OCI-LY1 (cell line): Measurements from ENCODE around the gene TRIM28.

Source experiments
- H2AFZ ChIP-seq: fragments of 200-600 bp; sonication (generic), shearing (Covaris generic); 2 replicates; pipeline ENCODE4 v1.6.0; 2014; ENCODE audit warnings: antibody characterized with exemption, mild to moderate bottlenecking, low read length
- H3F3A ChIP-seq: fragments of 200-600 bp; sonication (generic), shearing (Covaris generic); 2 replicates; pipeline ENCODE4 v1.6.0; 2014; ENCODE audit warnings: mild to moderate bottlenecking, antibody characterized with exemption, low read length, moderate library complexity; ENCODE audit not compliant: insufficient read depth
- H3K27ac ChIP-seq: fragments of 200-600 bp; sonication (generic); 2 replicates; pipeline ENCODE4 v1.5.1; 2014; ENCODE audit warnings: low read length, mixed run types, mild to moderate bottlenecking, low read depth; ENCODE audit not compliant: poor library complexity, severe bottlenecking
- H3K27me3 ChIP-seq: fragments of 200-600 bp; sonication (generic); 2 replicates; pipeline ENCODE4 v1.6.0; 2014; ENCODE audit warnings: antibody characterized with exemption, mild to moderate bottlenecking, low read length, moderate library complexity; ENCODE audit not compliant: insufficient read depth
- H3K36me3 ChIP-seq: fragments of 200-600 bp; sonication (generic); 2 replicates; pipeline ENCODE4 v1.6.1; 2014; ENCODE audit warnings: mild to moderate bottlenecking, antibody characterized with exemption, low read length, moderate library complexity, mixed read lengths; ENCODE audit not compliant: insufficient read depth
- H3K4me1 ChIP-seq: fragments of 200-600 bp; sonication (generic); 2 replicates; pipeline ENCODE4 v1.5.1; 2014; ENCODE audit warnings: mild to moderate bottlenecking, low read length, moderate library complexity; ENCODE audit not compliant: insufficient read depth, severe bottlenecking
- H3K4me2 ChIP-seq: fragments of 200-600 bp; sonication (generic), shearing (Covaris generic); 2 replicates; pipeline ENCODE4 v1.6.1; 2014; ENCODE audit warnings: low read length
- H3K4me3 ChIP-seq: fragments of 200-600 bp; sonication (generic); 2 replicates; pipeline ENCODE4 v1.5.1; 2014; ENCODE audit warnings: low read length, low read depth, mild to moderate bottlenecking, mixed read lengths; ENCODE audit not compliant: poor library complexity, severe bottlenecking
- H3K79me2 ChIP-seq: fragments of 200-600 bp; shearing (Covaris generic); 2 replicates; pipeline ENCODE4 v1.6.1; 2016; ENCODE audit warnings: mixed run types, low read length, mixed read lengths; ENCODE audit not compliant: insufficient read depth
- H3K9ac ChIP-seq: fragments of 200-600 bp; sonication (generic), shearing (Covaris generic); 2 replicates; pipeline ENCODE4 v1.6.1; 2014; ENCODE audit warnings: mild to moderate bottlenecking, low read length, mixed read lengths
- H3K9me2 ChIP-seq: fragments of 200-600 bp; sonication (generic), shearing (Covaris generic); 2 replicates; pipeline ENCODE4 v1.6.1; 2014; ENCODE audit warnings: low read depth, mild to moderate bottlenecking, low read length, mixed read lengths
- H3K9me3 ChIP-seq: fragments of 200-600 bp; shearing (Covaris generic); 2 replicates; pipeline ENCODE4 v1.6.1; 2014; ENCODE audit warnings: low read length, mixed read lengths
- H4K20me1 ChIP-seq: fragments of 200-600 bp; sonication (generic), shearing (Covaris generic); 2 replicates; pipeline ENCODE4 v1.6.0; 2016; ENCODE audit warnings: mild to moderate bottlenecking, low read length; ENCODE audit not compliant: insufficient read depth
- CTCF ChIP-seq: fragments of 200-600 bp; sonication (generic), shearing (Covaris generic); IDR thresholded peaks from 2 replicates; pipeline ENCODE4 v1.5.1; 2017; ENCODE audit warnings: mild to moderate bottlenecking, antibody characterized with exemption, low read length, moderate library complexity, mixed read lengths
- EZH2 ChIP-seq: fragments of 200-600 bp; sonication (generic), shearing (Covaris generic); IDR thresholded peaks from 2 replicates; pipeline ENCODE4 v1.8.0; 2017; ENCODE audit warnings: borderline replicate concordance, mixed run types, mild to moderate bottlenecking, antibody characterized with exemption, low read length, moderate library complexity, mixed read lengths

TRIM28 gene

GRCh38 chr19:58571575-58571947 lies 27.7 kb downstream of the TRIM28 start:
- Histone ChIP-seq H3K9me2 (no peaks in the 10 kb centered on the region), H3F3A (peaks cover 5% of the 10 kb centered on the region; the same call in 1 of the 2 replicates), H4K20me1 (no peaks in the 10 kb centered on the region), H3K79me2 (no peaks in the 10 kb centered on the region), H3K9ac (peak overlapping the region; percentile 76; the same call in 1 of the 2 replicates), H3K4me1 (peaks cover 29% of the 10 kb centered on the region), H3K4me3 (peak overlapping the region; percentile 65), H3K4me2 (peak overlapping the region; percentile 86), H3K27ac (no peak overlapping the region), H3K9me3 (no peaks in the 10 kb centered on the region), H2AFZ (no peak overlapping the region), H3K27me3 (no peaks in the 10 kb centered on the region), H3K36me3 (peaks cover 26% of the 10 kb centered on the region; the same call in 1 of the 2 replicates)
- no peak for TF ChIP-seq CTCF
- TF ChIP-seq EZH2 = no peak

GRCh38 chr19:58572026-58572817 lies 28.4 kb downstream of the TRIM28 start:
- H3K79me2 ChIP-seq = no peaks in the 10 kb centered on the region
- no peak overlapping the region for H2AFZ ChIP-seq
- peak overlapping the region; percentile 90 for H3K27ac ChIP-seq
- H3K27me3 ChIP-seq = no peaks in the 10 kb centered on the region
- no peaks in the 10 kb centered on the region for H3K9me2 ChIP-seq
- H3K4me3 ChIP-seq = peak overlapping the region; percentile 65
- peak overlapping the region; percentile 76 for H3K9ac ChIP-seq
- no peaks in the 10 kb centered on the region for H4K20me1 ChIP-seq
- peaks cover 5% of the 10 kb centered on the region; the same call in 1 of the 2 replicates for H3F3A ChIP-seq
- H3K36me3 ChIP-seq = peaks cover 20% of the 10 kb centered on the region; the same call in 1 of the 2 replicates
- H3K4me1 ChIP-seq = peaks cover 29% of the 10 kb centered on the region
- H3K9me3 ChIP-seq = no peaks in the 10 kb centered on the region
- TF ChIP-seq EZH2 = no peak
- no peak for TF ChIP-seq CTCF
- H3K4me2 ChIP-seq = peak overlapping the region; percentile 86

GRCh38 chr19:58572818-58573657 lies 29.2 kb downstream of the TRIM28 start, which contains the start of gene MZF1:
Gene MZF1 (minus strand): TSS chr19:58573335. CDS start chr19:58571389, 1,946 bp downstream.
- H2AFZ ChIP-seq = no peak within 1 kb of the TSS
- TF ChIP-seq EZH2 (no peak), CTCF (no peak; the same call in 1 of the 2 replicates)

More at GRCh38 chr19:58572818-58573657, 29.2 kb downstream of the TRIM28 start, which contains the start of gene MZF1:
- Histone ChIP-seq H3K27me3 (no peaks in the 10 kb centered on the region), H3K36me3 (peaks cover 17% of the 10 kb centered on the region; the same call in 1 of the 2 replicates), H3K9ac (peak within 1 kb of the TSS; percentile 76), H3K79me2 (no peaks in the 10 kb centered on the region), H3K9me2 (no peaks in the 10 kb centered on the region), H4K20me1 (no peaks in the 10 kb centered on the region), H3F3A (peaks cover 5% of the 10 kb centered on the region; the same call in 1 of the 2 replicates), H3K4me2 (peak within 1 kb of the TSS; percentile 86), H3K9me3 (no peaks in the 10 kb centered on the region), H3K4me3 (peak within 1 kb of the TSS; percentile 65), H3K27ac (peak within 1 kb of the TSS; percentile 90), H3K4me1 (peaks cover 31% of the 10 kb centered on the region)
